Effector memory CD8-positive, alpha-beta T cell (primary cell): ENCODE data around the gene AIFM1.

Experiments used
- ATAC-seq: fragments of 150-1000 bp; cut with Tn5 transposase; replicated peaks from 2 replicates; pipeline ENCODE4 v1.10.0; 2021; ENCODE audit warnings: mild to moderate bottlenecking, moderate library complexity
- DNase-seq, 3 experiments: peaks; one replicate each; pipeline ENCODE4 v3.0.0; 2021
- H3K27ac Mint-ChIP-seq, 2 donors: one replicate each; pipeline ENCODE4 v1.8.0; 2022; ENCODE audit warnings: mild to moderate bottlenecking in 2 of 2, mixed read lengths in 2 of 2, moderate library complexity in 2 of 2
- H3K27me3 Mint-ChIP-seq, 2 donors: one replicate each; pipeline ENCODE4 v1.8.0; 2022; ENCODE audit warnings: mixed read lengths in 2 of 2
- H3K36me3 Mint-ChIP-seq: one replicate; pipeline ENCODE4 v1.8.0; 2022; ENCODE audit warnings: mild to moderate bottlenecking, moderate library complexity, mixed read lengths; ENCODE audit not compliant: insufficient read depth
- H3K4me1 Mint-ChIP-seq, 2 donors: one replicate each; pipeline ENCODE4 v1.8.0; 2022; ENCODE audit warnings: low read depth in 2 of 2, mixed read lengths in 2 of 2
- H3K4me3 Mint-ChIP-seq, 2 donors: one replicate each; pipeline ENCODE4 v1.8.0; 2022; ENCODE audit warnings: mild to moderate bottlenecking in 2 of 2, mixed read lengths in 2 of 2, moderate library complexity in 2 of 2
- H3K9me3 Mint-ChIP-seq, 2 donors: one replicate each; pipeline ENCODE4 v1.8.0; 2022; ENCODE audit warnings: mixed read lengths in 2 of 2
- total RNA-seq, 9 experiments: gene quantifications; one replicate each; lab custom pipeline; 2026; lab: John Stamatoyannopoulos, UW

The AIFM1 gene
- total RNA-seq = 21.6 to 56.1 (median 39.0) reads per million in 9 experiments

DNA sequence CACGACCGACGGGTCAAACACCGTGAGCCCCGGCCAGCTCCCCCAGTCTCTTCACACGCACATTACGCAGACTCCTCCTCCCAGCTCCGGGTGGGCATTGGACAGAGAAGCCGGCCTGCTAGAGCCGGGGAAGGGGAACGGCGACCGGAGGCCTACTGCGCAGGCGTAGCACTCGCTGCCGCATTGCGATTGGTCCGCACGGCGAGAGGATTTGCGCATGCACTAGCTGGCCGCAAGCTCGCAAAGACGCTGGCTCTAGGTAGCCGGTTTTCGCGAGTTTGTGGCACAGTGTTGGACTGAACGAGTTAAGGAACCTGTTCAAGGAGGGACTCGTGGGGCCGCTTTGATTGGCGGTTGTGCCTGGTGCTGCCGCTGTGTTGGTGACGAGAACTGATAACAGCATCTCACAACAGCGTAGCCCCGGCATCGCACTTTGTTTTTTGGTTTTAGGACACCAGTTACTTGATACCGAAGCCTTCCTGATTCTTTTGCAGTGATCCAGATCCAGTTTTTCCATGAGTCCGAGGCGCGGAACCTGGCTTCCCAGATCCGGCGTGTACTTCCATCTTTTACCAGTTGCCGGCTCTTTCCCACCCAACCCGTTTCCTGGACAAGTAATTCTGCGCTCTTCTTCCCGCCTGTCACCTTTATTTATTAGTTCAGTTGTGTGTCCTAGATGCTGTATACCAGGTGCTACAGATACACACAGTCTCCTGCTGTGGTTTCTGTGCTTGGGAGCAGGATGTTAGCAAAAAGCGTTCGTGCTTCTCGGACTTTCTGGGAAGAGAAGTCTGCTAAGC, at the start of gene AIFM1:
Gene AIFM1, minus strand, starts transcription at position 139 of the 800 bp plus-strand sequence. CDS start 185 bp downstream, outside the sequence.
- Mint-ChIP-seq H3K4me1 (peaks cover 9 to 21% of the 10 kb centered on the region in 2 donors), H3K9me3 (no peaks in the 10 kb centered on the region)

DNA sequence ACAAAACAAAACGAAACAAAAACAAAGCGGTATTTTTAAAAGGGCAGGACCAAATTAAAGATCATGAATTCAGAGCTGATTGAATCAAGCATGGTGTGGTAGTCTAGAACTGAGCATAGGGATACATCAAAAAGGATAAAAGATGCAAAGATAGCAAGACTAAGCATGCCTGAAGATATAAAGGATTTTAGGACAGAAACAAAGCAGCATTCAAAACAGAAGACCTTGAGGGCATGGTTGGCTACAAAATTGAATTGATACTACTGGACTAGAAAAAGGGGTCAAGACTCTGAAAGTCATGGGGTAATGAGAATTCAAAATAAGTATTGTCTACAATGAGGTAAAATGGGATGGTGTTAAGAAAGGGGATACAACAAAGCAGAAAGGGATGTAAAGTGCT, 47.7 kb upstream of the AIFM1 start:
- ATAC-seq (no peak), DNase-seq (no peak)
- H3K4me1 Mint-ChIP-seq = peaks cover 5 to 9% of the 10 kb centered on the region in 2 donors
- H3K36me3 Mint-ChIP-seq = peaks cover 18% of the 10 kb centered on the region
- peak overlapping the region in 1 of 2 donors; percentile 29 for H3K4me3 Mint-ChIP-seq
- no peaks in the 10 kb centered on the region for H3K27me3 Mint-ChIP-seq
- no peaks in the 10 kb centered on the region for H3K9me3 Mint-ChIP-seq
- peak overlapping the region in 1 of 2 donors; percentile 67 for H3K27ac Mint-ChIP-seq

More for the DNA sequence above, at the start of gene AIFM1:
- DNase-seq (peak; percentile 79 to 80 (median 80)), ATAC-seq (peak; percentile 91)
- no peaks in the 10 kb centered on the region for H3K27me3 Mint-ChIP-seq
- peaks cover 9% of the 10 kb centered on the region for H3K36me3 Mint-ChIP-seq
- peak within 1 kb of the TSS; percentile 81 to 95 for H3K27ac Mint-ChIP-seq
- peak within 1 kb of the TSS; percentile 81 to 95 for H3K4me3 Mint-ChIP-seq

DNA sequence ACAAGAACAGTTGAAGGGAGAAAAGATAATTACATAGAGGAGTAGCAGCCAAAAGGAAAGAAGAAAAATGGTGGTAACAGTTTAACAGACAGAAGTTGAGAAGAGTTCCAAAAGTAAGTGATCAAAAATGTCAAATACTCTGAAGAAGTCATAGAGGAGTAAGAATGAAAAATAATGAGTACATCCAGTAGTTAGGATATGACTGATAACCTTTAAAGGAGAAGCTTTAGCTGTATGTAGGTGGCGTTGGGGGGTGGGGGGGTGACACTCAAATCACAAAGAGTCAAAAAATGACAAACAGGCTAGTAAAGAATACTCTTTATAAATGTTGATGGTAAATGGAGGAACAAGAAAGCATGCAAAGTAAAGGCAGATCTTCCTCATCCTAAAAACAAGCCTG, 46.7 kb upstream of the AIFM1 start:
- H3K27me3 Mint-ChIP-seq = no peaks in the 10 kb centered on the region
- H3K4me1 Mint-ChIP-seq = peaks cover 5 to 9% of the 10 kb centered on the region in 2 donors
- no peak for DNase-seq
- H3K4me3 Mint-ChIP-seq = peak overlapping the region; percentile 17 to 49
- peak overlapping the region in 1 of 2 donors; percentile 67 for H3K27ac Mint-ChIP-seq
- peaks cover 18% of the 10 kb centered on the region for H3K36me3 Mint-ChIP-seq
- ATAC-seq = no peak
- H3K9me3 Mint-ChIP-seq = no peaks in the 10 kb centered on the region

DNA sequence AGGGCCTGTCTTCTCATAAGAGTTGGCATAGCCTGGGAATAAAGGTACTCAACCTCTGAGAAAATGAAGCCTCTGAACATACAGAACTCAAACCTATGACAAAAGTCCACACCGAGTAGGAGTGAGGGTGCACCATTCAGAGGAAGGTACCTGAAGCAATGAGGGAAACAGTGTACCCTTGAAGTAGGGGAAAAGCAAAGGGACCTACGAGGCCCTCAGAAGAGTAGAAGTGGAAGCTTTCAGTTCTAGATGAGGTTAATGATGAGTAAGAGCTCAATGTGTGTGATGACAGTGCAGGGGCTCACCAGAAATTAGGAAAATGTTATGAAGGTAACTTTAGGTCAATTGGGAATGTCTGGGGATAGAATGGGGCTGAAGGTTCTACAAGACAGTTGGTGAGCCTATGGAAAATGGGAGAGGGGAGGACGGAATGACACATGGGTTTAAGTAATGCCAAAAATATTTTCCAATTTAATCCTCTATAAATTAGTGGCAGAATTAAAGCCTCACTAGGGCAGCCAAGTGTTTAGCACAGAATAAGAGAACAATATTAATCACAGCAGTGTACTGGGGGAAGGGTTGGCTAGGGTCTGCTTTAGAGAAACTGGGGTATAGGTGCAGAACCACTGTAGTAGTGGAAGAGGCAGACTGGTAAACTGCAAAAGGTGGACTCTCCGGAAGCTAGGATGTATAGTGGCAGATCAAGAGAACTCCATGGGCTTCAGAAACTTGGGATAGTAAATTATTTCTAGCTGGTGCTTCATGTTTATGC, 46.0 kb upstream of the AIFM1 start:
- H3K9me3 Mint-ChIP-seq = no peaks in the 10 kb centered on the region
- H3K4me3 Mint-ChIP-seq = no peak overlapping the region
- peaks cover 18% of the 10 kb centered on the region for H3K36me3 Mint-ChIP-seq
- ATAC-seq (no peak), DNase-seq (no peak)
- H3K4me1 Mint-ChIP-seq = peaks cover 5 to 9% of the 10 kb centered on the region in 2 donors
- peak overlapping the region; percentile 39 to 67 for H3K27ac Mint-ChIP-seq
- H3K27me3 Mint-ChIP-seq = no peaks in the 10 kb centered on the region

DNA sequence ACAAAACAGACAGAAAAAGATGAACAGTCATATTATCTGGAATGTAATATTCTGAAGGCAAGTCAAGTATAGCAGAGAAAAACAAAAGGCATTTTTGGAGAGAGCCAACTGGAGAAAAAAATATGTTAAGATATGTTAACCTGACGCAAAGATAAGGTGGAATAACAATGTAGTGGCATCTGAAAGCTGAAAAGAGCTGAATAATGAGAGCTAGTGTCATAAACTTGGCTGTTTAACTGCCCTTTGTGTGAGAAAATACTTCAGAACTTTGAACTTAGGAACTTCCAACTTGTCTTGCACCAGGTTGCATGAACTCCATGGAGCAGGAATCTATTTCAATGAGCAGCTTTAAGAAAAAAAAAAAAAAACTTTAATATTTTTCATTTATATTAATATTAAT, 39.0 kb upstream of the AIFM1 start:
- no peak overlapping the region for H3K27ac Mint-ChIP-seq
- H3K4me1 Mint-ChIP-seq = no peaks in the 10 kb centered on the region
- no peaks in the 10 kb centered on the region for H3K9me3 Mint-ChIP-seq
- ATAC-seq = no peak
- H3K27me3 Mint-ChIP-seq = no peaks in the 10 kb centered on the region
- no peak overlapping the region for H3K4me3 Mint-ChIP-seq
- no peak for DNase-seq
- H3K36me3 Mint-ChIP-seq = peaks cover 23% of the 10 kb centered on the region

DNA sequence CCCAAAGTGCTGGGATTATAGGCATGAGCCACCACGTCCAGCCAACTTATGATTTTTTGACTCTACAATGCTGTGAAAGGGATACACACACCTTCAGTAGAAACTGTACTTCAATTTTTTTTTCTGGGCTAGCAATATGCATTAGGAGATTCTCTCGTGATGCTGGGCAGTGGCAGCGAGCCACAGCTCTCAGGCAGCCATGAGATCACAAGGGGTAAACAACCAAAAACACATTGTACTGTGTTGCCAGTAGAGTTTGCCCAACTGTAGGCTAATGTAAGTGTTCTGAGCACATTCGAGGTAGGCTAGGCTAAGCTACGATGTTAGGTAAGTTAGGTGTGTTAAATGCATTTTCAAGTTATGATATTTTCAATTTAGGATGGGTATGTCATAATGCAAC, 31.8 kb upstream of the AIFM1 start:
- ATAC-seq (no peak), DNase-seq (no peak)
- no peaks in the 10 kb centered on the region for H3K4me1 Mint-ChIP-seq
- H3K27ac Mint-ChIP-seq = no peak overlapping the region
- no peaks in the 10 kb centered on the region for H3K9me3 Mint-ChIP-seq
- H3K4me3 Mint-ChIP-seq = no peak overlapping the region
- H3K27me3 Mint-ChIP-seq = no peaks in the 10 kb centered on the region
- H3K36me3 Mint-ChIP-seq = no peaks in the 10 kb centered on the region

DNA sequence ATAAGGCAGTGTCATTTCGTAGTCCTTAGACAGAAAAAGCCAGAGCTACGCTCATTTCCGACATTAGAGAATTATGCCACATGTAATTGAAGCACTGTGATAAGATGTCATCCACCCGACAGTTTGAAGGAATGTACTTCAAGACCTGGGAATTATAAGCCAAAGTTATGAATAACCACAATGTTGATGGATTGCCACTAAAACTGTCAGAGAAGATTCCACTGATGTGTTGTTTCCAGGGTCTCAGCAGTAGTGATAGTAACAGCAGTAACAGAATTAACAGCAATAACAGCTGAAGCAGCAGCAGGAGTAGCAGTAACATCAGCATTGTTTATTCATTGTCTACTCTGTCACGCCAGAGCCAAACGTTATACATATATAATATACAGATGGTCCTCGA, 30.8 kb upstream of the AIFM1 start:
- ATAC-seq (no peak), DNase-seq (no peak)
- H3K27ac Mint-ChIP-seq = no peak overlapping the region
- H3K4me1 Mint-ChIP-seq = no peaks in the 10 kb centered on the region
- no peak overlapping the region for H3K4me3 Mint-ChIP-seq
- H3K36me3 Mint-ChIP-seq = no peaks in the 10 kb centered on the region
- no peaks in the 10 kb centered on the region for H3K27me3 Mint-ChIP-seq
- no peaks in the 10 kb centered on the region for H3K9me3 Mint-ChIP-seq

DNA sequence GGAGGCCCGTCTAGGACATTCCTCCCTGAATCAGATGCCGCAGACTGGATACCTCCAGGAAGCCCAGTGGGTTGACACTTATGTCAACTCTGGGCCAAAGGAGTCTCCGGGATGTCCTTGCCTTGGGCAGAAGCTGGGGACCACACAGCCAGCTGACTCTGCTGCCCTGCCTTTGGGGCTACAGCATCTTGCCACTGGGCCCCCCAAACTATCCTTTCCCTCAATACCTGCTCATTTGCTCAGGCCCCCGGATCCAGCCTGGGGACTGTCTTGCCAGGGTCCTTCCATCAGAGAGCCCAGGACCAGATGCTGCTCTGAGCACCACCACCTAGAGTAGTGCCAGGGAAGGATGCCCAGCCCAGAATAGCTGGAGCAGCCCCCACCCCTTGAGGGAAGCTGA, 25.2 kb upstream of the AIFM1 start:
- Mint-ChIP-seq H3K4me1 (peaks cover 2 to 4% of the 10 kb centered on the region in 2 donors), H3K4me3 (no peak overlapping the region), H3K9me3 (no peaks in the 10 kb centered on the region), H3K36me3 (no peaks in the 10 kb centered on the region), H3K27ac (no peak overlapping the region), H3K27me3 (no peaks in the 10 kb centered on the region)
- no peak for ATAC-seq
- DNase-seq = no peak

DNA sequence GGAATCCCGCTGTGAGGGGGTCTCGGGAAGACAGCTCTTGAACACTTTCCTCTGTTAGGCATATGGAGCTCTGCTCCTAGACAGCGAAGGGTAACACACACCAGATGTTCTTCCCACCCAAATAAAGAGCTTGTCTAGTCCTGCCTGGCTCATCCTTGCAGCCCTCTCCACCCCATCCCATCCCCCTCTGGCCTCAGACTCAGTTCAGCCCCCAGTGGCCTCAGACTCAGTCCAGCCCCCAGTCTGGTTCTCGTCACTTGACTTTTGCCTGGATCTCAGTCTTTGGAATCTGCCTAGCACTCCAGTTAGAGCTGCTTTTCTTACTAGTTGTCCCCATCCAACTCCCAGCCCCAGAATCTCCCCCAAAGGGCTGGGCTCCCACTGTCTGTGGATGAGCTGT, 21.0 kb upstream of the AIFM1 start:
- H3K27me3 Mint-ChIP-seq = no peaks in the 10 kb centered on the region
- peaks cover 2 to 4% of the 10 kb centered on the region in 2 donors for H3K4me1 Mint-ChIP-seq
- no peak overlapping the region for H3K4me3 Mint-ChIP-seq
- ATAC-seq (no peak), DNase-seq (no peak)
- no peaks in the 10 kb centered on the region for H3K9me3 Mint-ChIP-seq
- peaks cover 4% of the 10 kb centered on the region for H3K36me3 Mint-ChIP-seq
- H3K27ac Mint-ChIP-seq = peak overlapping the region in 1 of 2 donors; percentile 55

DNA sequence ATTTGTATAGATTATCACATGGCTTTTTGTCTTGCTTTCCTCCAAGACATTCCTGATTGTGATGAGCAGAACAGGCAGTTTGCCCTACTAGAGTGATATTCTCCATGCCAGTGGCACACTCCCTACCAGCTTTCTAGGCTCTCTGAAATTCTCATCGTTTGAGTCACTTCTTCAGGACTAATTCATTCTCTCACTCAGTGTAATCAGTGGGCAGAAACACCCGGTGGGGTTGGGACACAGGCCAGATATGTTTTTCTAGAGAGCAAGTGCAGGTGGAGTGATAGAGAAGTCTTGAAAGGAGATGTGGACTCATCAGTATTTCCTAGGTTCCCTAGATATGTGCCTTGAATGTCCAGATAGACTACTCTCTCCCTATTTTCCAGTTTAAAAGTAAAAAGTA, 19.2 kb upstream of the AIFM1 start:
- no peaks in the 10 kb centered on the region for H3K27me3 Mint-ChIP-seq
- H3K4me1 Mint-ChIP-seq = peaks cover 5 to 7% of the 10 kb centered on the region in 2 donors
- no peak for DNase-seq
- no peak overlapping the region for H3K4me3 Mint-ChIP-seq
- peaks cover 4% of the 10 kb centered on the region for H3K36me3 Mint-ChIP-seq
- H3K9me3 Mint-ChIP-seq = no peaks in the 10 kb centered on the region
- no peak overlapping the region for H3K27ac Mint-ChIP-seq
- no peak for ATAC-seq

DNA sequence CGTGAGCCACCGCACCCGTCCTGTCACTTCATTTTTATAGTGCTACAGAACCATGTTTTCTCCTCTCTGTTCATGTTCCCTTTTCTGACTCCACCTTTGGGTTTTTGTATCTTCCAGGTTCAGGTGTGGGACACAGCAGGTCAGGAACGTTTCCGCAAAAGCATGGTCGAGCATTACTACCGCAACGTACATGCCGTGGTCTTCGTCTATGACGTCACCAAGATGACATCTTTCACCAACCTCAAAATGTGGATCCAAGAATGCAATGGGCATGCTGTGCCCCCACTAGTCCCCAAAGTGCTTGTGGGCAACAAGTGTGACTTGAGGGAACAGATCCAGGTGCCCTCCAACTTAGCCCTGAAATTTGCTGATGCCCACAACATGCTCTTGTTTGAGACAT, 18.5 kb upstream of the AIFM1 start:
- Mint-ChIP-seq H3K9me3 (no peaks in the 10 kb centered on the region), H3K4me3 (peak overlapping the region in 1 of 2 donors; percentile 15), H3K27me3 (no peaks in the 10 kb centered on the region), H3K36me3 (peaks cover 4% of the 10 kb centered on the region), H3K4me1 (peaks cover 7 to 10% of the 10 kb centered on the region in 2 donors), H3K27ac (peak overlapping the region in 1 of 2 donors; percentile 49)
- ATAC-seq = no peak
- DNase-seq = no peak

DNA sequence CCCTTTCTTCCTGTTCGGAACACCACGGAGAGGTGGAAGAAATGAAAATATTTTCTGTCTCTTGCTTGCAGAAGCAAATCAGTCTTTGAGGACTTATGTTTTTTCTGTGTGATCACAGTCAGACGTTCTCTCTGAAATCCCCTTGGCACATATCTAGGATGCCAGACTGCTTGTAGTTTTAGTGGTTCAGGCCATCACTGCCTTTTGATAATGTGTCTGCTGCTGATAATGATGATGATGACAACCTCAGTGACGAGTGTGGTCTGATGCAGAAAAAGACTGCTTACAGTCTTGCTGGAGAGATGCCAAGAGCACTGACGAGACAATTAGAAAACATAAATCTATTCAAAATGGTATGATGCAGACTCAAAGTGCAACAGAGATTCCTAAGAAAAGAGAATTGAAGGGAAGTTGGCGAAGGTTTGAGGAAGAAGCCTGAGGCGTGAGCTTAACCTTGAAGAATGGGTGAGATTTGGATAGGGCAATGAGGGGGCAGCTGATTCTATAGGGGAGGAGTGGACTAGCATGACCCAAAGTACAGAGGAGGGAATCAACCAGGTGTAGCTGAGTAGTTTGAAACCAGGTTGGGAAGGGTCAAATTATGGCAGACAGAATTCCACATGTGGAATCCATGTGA, 14.1 kb upstream of the AIFM1 start:
- no peak overlapping the region for H3K4me3 Mint-ChIP-seq
- H3K27me3 Mint-ChIP-seq = no peaks in the 10 kb centered on the region
- H3K36me3 Mint-ChIP-seq = peaks cover 7% of the 10 kb centered on the region
- DNase-seq (no peak), ATAC-seq (no peak)
- H3K9me3 Mint-ChIP-seq = no peaks in the 10 kb centered on the region
- H3K4me1 Mint-ChIP-seq = peaks cover 18 to 32% of the 10 kb centered on the region in 2 donors
- peak overlapping the region in 1 of 2 donors; percentile 88 for H3K27ac Mint-ChIP-seq

DNA sequence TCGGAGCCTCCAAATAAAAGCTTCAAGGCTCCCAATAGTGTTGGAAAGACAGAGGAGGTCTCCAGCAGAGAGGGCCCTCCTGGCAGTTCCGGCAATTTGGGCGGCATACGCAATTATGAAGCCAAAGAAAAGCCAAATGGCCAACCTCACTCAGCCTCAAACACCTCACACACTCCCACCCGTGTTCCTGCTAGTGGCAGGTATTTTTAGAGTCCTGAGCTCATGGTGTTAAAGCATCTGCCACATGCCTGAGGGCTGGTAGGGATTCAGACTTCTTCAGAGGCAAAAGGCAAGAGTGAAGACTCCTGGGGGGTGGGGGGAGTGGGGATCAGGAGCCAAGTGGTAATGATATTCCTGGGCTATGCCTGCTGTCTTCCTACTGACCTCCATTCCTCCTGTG, 13.5 kb upstream of the AIFM1 start:
- H3K36me3 Mint-ChIP-seq = peaks cover 7% of the 10 kb centered on the region
- H3K9me3 Mint-ChIP-seq = no peaks in the 10 kb centered on the region
- H3K27ac Mint-ChIP-seq = peak overlapping the region in 1 of 2 donors; percentile 88
- H3K4me1 Mint-ChIP-seq = peaks cover 21 to 35% of the 10 kb centered on the region in 2 donors
- H3K4me3 Mint-ChIP-seq = no peak overlapping the region
- H3K27me3 Mint-ChIP-seq = no peaks in the 10 kb centered on the region
- no peak for DNase-seq
- no peak for ATAC-seq
